HG03558 (cell line): Measurements from ENCODE around the gene RFX2.

Source experiments
- ATAC-seq: cut with Tn5 transposase; IDR thresholded peaks from one replicate; pipeline ENCODE4 v1.9.1; 2021; ENCODE audit warnings: moderate number of reproducible peaks; ENCODE audit not compliant: unreplicated experiment; ENCODE audit errors: extremely low read depth

RFX2 gene

GRCh38 chr19:5948752-5949564 is 161.3 kb downstream of the RFX2 start:
- ATAC-seq: no peak

- ATAC-seq: no peak
These were observed 162.9 kb downstream of the RFX2 start for GRCh38 chr19:5947435-5947834.

GRCh38 chr19:5943623-5944022 is 166.7 kb downstream of the RFX2 start:
- ATAC-seq: no peak
